ENCODE data around the gene TFCP2.

DNA sequence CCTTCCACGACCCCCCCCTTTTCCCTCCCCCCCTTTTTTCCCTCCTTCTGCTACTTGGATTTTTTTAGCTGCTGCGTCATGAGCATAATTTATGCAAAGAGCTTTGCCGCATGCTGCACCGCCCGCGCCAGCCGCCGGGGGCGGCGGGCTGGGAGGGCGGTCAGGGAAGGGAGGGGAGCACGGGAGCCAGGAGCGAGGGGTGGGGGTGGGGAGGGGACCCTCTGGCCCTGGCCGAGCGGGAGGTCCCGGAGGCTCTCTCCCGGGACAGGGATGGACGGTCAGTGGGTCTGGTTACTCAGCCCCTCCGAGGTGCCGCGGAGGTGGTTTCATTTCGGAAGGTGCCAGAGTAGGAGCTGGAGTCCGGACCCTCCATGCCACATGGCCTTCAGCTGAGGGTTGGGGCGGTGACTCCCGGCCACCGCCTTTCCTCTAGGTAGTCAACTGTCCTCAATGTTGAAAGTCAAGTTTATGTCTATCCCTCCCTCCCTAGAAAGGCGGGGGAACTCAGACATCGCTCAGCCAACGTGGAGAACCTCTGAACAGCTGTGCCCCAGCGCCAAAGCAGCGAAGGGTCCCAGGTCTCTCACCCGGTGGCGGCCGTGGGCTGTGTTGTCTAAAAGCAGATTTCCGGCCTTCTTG is 45.2 kb upstream of the TFCP2 start, which contains the start of gene POU6F1:
- TF ChIP-seq, protein P1, sequence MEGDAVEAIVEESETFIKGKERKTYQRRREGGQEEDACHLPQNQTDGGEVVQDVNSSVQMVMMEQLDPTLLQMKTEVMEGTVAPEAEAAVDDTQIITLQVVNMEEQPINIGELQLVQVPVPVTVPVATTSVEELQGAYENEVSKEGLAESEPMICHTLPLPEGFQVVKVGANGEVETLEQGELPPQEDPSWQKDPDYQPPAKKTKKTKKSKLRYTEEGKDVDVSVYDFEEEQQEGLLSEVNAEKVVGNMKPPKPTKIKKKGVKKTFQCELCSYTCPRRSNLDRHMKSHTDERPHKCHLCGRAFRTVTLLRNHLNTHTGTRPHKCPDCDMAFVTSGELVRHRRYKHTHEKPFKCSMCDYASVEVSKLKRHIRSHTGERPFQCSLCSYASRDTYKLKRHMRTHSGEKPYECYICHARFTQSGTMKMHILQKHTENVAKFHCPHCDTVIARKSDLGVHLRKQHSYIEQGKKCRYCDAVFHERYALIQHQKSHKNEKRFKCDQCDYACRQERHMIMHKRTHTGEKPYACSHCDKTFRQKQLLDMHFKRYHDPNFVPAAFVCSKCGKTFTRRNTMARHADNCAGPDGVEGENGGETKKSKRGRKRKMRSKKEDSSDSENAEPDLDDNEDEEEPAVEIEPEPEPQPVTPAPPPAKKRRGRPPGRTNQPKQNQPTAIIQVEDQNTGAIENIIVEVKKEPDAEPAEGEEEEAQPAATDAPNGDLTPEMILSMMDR (IDR thresholded peaks at IDR 0.05), result peak; percentile 55 to 69 (median 66)
- TF ChIP-seq POLR2A (IDR thresholded peaks at IDR 0.05), result peak in 1 of 2 donors; percentile 40
